IPS-NIHi7 (cell line): Measurements from ENCODE around the gene FNDC3B.

Experiments used
- DNase-seq: peaks from one replicate; pipeline ENCODE4 v3.0.0; 2012; ENCODE audit warnings: mixed read lengths; ENCODE audit errors: extremely low spot score

Gene FNDC3B

DNA sequence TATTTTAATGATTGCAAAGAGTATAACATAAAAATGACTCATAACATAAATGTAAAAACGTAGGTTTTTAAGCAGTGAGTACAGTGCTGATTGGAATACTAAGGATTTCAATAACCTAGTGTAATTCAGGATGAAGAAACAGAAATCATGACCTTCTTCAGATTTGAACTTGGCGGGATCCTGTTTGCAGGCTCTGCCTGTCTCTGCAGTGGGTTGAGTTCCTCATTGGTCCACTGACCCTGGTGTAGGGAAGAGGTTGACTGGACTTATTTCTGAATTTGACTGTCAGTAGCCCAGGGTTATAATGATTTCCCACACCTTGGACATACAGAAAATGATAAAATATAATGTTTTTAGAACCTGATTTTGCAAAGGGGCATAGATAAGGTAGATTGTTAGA, 171.7 kb downstream of the FNDC3B start:
- no peak for DNase-seq

DNA sequence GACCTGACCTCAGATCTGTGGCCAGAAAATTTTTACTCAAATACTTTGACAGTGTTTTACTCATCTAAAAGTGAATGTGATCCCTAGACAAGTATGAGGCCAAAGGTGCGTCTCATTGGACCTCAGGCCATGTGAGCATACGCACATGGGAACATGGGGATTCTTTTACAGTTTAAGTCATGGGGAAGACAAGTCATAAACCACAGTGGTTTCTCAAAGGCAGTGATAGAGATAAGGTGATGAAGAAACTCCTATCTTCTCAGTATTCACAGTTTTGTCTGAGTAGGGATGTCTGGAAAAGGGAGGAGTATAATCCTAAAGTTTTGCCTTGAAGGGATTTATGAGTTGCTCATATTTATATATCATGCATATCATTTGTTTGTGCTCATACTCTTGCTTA, 173.8 kb downstream of the FNDC3B start:
- DNase-seq: no peak

DNA sequence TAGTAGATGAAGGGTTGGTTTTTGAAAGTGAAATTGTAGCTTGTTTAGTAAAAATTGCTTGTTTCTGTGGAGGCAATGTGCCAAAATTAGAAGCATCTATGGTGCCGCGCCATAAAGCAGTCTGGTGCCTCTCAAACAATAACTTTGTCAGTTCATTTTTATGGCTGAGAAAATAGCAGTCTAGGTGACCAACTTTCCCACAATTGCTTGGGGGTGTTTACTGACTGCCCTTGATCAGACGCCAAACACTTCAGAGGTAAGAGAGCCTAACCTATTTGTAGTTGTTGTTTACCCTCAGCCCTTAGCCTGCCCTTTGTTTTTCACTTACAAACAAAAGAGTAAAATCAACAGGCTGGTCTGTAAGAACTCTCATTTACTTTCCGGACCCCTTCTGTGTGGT, 174.5 kb downstream of the FNDC3B start:
- no peak for DNase-seq

- DNase-seq: no peak
Measured at GRCh38 chr3:172216267-172216666, 176.9 kb downstream of the FNDC3B start.

DNA sequence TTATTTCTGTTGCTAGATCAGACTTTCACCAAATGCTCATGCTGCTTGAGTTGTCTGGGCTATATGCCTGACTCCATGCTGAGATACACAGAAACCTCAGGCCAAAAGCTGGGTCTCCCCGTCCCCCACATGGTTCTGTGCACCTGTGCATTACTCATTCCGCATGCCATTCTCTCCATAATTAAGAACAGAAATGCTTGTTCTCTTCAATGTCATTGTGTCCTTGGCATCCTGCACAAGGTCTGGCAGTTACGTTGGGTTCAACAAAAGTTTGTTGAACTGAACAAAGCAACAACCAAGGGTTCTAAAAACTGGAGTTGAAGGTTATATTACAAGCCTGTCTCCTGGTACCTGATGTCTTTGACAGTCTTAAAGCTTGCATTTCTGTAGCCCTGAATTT, 177.5 kb downstream of the FNDC3B start:
- no peak for DNase-seq

GRCh38 chr3:172217877-172218276, 178.5 kb downstream of the FNDC3B start:
- no peak for DNase-seq

DNA sequence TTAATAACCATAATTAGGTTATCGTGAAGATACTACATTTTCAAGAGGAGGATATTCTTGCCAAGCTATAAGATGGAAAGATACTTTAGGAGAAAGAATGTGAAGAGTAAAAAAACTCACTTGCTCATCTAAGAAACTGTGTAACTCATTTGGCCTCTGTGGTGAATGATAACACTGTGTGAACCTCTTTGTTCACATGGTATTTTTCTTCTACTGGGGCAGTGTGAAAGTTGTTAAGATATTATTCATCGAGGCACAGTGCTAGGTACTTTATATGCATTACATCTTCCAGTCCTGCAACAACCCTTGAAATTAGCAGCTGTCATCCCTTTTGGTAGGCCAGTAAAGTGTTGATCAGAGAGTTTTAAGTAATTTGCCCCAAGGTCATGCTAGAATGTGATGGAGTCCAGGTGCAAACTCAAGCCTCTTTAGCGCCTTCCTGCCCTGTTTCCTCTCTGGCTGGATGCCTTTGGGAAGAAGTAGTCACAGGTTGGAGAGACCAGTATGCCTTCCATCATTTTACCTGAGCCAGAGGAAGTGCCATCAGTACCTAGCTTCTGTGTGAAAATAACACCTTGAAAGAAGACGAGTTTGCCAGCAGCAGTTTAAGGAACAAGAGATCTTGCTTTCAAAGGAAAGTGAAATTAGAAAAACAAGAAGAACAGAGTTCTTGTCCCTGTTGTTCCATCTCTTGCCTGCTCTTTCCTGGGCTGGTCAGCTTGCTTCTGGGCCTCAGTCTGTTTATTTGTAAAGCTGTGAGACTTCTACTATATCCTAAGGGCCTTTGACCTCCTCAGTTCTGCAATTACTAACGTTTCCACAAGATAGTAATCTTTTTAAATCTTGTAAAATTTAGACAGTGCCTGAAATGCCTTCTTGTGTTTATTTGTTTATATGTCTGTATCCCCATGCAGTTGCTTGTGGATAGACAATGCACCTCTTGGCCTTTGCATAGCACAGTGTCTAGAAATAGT, 179.3 kb downstream of the FNDC3B start:
- DNase-seq: no peak

GRCh38 chr3:172219750-172220149, 180.4 kb downstream of the FNDC3B start:
- DNase-seq: no peak

DNA sequence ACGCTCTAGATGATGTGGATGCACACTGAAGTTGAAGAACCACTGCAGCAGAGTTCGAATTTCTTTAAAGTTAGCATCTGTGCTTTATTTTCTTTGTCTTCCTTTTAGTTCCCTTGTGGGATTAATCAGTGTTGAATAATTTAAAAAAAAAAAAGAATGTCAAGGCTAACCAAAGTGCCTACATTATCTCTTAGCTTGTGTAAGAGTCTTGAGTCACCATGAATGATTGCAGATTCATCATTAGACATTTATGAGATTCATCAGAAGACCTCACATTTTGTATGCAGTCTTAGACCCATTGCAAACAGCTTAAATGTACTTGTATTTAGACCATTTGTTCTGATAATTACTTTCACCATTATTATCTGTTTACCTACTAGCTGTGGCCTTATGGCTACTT, 182.2 kb downstream of the FNDC3B start:
- no peak for DNase-seq

DNA sequence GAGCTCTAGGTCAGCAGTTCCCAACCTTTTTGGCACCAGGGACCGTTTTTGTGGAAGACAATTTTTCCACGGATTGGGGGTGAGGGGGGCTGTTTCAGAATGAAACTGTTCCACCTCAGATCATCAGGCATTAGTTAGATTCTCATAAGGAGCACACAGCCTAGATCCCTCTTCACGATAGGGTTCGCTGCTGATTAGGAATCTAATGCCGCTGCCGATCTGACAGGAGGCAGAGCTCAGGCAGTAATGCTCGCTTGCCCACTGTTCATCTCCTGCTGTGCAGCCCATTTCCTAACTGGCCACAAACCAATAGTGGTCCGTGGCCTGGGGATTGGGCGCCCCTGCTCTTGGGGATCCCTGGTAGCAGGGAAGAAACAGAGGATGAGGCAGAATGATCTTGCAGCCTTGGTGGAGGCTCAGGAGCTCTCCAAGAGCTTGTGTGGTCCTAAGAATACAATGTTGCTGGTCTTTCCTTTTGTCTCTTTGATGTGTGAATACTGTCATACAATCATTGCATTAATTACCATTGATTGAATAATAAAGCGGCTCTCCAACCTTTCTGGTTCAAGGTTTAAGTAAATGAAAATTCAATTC, 183.2 kb downstream of the FNDC3B start:
- no peak for DNase-seq

GRCh38 chr3:172223870-172224269, 184.5 kb downstream of the FNDC3B start:
- DNase-seq: no peak

DNA sequence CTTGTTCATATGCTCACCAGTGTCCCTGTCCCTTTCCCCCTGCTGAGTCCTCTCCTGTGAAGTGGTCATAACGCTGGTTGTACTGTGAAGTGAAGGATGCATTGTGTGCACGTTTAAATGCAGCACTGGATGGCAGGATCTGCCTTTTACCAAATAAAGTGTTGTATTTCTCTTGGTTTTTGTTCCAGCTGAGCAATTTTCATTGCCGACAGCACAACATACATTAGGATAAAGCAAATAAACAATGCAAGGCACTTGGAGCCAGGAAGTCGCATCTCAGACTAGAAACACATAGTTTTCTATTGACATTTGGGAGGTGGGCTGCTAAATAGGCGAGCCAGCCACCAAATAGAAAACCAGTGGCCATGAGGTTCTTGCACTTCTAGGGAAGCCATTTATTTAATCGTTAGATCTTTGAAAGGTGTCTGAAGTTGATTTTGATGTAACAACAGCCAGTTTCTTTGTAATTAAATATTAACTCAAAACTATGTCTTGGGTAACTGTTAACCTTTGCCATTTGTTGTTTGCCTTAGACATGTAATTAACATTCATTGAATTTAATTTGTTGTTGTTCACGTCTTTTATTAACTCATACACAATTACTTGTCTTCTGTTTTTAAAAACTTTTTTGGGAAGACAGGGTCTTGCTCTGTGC, 185.3 kb downstream of the FNDC3B start:
- no peak for DNase-seq

DNA sequence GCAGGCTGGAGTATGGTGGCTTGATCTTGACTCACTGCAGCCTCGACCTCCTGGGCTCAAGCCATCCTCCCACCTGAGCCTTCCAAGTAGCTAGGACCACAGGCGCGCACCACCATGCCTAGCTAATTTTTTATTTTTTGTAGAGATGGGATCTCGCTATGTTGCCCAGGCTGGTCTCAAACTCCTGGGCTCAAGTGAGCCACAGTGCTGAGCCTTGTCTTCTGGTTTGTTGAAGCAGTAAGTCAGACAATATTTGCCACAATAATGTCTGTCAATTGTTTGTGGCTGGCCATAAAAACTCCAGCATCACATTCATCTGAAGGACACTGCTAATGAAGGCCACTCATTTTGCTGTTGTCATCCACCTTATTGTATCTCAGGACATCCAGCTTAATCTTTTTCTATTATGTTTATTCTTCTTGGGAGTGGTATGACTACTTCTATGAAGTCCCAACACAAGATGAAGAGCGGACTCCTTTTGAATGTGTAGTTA, 185.9 kb downstream of the FNDC3B start:
- DNase-seq: no peak

DNA sequence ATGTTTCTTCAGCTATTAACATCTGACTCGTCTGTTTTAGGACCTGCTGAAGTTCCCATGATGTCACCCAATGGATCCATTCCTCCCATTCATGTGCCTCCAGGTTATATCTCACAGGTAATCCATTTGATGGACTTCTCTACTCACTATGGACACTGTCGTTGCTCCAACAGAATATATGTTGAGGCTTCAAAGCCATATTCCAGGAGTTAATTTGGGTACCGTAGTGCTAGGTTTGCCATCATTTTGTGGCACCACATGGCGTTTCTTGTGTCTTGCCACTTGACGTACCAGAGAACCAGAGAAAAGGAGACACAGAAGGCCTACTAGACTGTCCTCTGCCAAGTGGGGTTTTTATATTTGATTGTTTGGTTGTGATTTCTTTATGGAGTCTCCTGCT, 187.5 kb downstream of the FNDC3B start:
- DNase-seq: no peak

DNA sequence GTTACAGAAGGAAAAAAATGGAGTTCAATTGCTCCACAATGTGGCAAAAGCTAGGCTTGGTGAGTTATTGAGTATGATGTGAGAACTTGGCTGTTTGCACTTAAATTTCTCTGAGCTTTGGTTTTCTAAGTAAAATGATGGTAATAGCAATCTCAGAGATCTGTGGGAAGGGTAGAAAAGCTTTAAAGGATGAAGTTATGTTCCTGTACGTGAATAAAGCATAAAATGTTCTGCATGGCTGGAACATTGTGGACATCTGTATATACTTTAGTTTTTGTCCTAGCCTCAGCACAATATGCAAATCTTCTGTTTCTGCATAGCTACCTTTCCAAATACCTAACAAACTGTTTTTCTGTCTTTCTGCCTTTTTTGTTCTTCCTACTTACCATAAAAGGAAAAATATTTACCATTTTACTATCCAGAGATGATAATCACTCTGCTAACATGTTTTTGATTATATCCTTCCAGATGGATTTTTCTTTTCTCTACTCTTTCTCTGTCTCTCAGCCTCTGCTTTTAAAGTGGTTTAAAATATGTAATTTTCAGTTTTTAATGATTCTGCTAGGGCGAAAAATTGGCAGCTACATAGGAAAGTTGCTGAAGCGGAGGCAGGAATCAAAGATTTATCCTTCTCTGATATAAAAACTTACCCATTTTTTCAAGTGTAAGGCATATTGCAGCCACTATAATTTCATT, 188.1 kb downstream of the FNDC3B start:
- no peak for DNase-seq

DNA sequence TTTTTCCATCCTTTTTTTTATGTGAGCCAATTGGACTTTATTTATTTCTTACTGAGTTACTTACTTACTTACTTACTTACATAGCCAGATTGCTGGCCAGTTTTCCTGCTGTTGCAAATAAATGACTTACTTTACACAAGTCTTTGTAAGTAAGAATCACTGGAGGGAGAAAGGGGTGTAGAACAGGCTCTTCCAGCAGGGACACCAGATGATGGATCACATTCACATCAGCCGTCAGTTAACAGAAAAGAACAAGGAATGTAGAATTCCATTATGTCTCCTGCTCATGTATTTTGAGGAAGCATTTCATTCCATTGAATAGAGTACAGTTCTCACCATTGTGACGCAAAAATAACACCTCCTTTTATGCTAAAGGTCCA, 188.6 kb downstream of the FNDC3B start:
- DNase-seq: no peak

DNA sequence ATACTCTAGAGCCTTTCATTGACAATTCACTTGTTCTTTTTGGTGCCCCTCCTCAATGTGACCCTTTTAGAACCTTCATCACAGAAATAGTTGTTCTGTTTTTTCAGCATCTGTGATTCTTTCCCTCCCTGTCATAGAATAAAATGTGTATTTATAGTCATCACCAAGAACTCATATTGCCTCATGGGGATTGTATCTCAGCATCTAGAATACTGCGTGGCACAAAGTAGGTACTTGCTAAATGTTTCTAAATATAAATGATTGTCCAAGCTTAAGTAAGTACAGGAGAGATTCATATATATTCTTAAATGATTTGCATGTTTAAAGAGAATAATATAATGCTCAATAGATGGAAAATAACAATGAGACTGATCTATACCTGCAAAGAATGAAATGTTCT, 190.1 kb downstream of the FNDC3B start:
- no peak for DNase-seq

GRCh38 chr3:172231318-172231901, 192.0 kb downstream of the FNDC3B start:
- no peak for DNase-seq

- DNase-seq: no peak
Measured at GRCh38 chr3:172232579-172233212, 193.3 kb downstream of the FNDC3B start.

DNA sequence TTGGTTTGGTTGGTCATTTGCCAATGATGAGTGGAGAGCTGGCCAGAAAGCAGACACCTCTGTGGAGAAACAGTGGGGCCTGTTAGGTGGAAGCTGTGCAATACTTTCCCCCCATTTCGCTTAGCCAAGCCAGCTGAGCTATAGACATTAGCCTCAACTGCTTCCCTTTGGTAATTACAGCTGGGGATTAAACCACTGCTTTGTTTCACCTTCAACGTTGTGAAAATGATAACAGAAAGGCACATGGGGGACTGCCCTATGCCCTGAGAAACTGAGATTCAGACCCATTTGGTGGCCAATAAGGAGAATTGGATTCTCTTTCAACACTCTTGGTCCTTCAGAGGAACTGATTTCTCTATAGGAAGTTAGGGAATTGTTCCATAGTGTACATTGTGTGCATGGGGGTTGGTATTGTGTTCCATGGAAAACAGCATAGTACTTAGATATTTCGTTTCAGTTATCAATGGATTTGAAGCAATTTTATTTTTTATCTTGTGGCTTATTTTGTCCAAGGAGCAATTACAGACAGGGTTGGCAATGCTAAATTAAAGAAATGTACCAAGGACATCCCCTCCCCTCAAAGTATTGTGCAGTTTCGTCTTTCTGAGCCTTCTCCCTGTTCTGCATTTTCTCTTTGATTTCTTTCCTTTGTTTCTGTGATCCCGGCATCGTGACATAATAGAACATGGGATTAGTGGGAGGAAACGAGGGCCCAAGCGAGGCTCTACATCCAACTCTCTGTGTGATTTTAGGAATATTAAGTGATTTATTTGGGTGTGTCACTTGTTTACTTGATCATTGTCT, 194.3 kb downstream of the FNDC3B start:
- DNase-seq: no peak
